Bone marrow (tissue), 2 donors: ENCODE results near the gene OSBPL3.

ENCODE experiments used
- DNase-seq, 2 donors: peaks; one replicate each; lab custom pipeline; 2025; lab: John Stamatoyannopoulos, UW

OSBPL3 gene

GRCh38 chr7:24828891-24829661, 150.9 kb downstream of the OSBPL3 start:
- DNase-seq: no peak

DNA sequence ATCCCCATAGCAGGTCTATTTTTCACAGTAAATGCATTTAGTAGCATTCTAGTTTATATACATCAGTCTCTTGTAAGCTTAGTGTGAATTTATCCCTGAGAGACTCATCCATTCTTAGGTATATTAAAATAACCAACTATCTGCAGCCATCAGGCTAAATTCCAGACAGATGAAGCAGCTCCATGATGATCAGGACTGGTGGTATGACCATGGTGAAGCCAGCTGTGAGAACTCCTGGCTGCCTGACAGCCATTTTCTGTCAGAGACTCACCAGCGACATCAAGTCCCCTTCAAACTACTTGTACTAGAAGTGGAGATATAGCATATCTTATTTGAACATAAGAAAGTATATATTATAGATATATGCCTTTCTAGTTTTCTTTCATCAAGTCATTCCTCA, 152.4 kb downstream of the OSBPL3 start:
- DNase-seq: no peak

DNA sequence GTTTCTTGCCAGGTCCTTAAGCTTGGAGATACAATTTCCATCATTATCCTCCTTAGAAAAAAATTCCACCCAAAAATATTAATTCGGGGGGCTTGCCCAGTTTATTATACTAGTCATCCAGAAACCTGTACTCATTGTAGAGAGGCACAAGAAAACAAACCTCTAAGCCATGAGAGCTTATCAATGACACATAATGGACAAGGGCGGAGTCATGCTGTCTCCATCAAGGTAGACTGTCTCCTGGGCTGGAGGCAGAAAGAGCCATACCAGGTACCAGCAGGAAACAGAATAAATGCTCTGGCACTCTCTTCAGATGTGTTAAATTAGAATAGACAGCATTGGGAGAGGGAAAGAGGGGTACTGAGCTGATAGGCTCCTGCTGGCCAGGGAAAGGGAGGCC, 153.0 kb downstream of the OSBPL3 start:
- DNase-seq: no peak

DNA sequence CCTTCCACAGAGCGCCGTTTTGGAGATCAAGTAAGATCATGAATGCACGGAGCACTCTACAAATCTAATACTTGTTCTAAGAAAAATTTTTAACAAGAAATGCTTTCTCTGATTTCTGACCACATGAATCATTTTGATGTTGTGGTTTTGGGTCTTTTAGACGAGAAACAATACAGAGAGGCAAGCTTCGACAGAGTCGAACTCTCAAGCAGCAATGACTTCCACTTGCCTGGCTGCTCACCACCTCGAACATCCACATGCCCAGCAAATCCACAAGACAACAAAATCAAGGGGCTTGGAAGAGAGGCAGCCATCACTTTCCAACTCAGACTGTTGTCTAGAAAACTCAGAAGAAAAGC, 153.3 kb downstream of the OSBPL3 start:
- no peak for DNase-seq

DNA sequence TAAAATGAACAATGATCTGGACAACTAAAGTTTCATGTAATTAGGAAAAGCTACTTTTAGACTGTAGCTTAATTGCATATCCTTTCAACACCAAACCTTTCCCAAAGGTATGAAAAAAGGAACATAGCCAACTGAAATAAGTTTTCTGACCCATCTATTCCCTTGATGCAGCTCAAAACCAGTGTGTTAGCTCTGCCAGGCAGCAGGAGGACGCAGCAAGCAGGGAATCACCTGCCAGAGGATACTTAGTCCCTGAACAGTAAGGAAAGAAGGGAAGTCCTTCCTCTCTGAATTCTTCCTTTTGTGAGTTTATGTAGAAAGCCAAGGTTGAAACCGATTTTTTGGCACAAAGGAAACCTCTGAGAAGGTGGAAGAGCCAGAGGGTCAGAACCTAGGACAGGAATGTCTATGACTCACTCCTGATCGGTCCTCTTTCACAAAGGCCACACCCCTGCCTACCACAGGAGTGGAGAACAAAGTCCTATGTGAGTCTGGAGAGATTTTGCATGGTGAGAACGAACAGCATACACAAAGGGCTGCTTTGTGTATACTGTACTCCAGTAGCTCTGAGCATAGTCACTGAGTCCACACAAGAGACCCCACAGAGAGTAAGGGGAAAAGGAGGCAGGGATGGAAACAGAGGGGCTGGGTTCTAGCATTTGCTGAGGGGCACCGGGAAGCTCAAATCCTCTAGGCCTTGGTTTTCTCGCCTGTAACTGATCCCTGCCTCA, 153.9 kb downstream of the OSBPL3 start:
- DNase-seq: no peak

DNA sequence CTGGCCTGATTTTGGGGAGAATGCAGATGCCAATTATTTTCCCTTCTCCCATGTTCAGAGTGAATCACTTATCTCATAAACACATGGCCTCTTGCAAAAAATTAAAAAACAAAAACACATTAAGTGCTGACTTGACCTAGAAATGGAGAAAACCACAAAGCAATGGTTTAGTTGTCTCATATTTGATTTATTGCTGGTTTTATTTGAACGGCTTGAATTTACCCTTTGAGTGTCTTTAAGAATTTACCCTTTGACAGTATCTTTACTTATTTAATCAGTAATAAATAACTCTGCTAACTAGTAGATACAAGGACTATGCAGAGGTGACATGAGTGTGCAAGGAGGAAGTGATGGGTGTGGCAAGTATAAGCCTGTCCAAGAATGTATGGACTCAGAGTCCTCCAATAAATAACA, 154.6 kb downstream of the OSBPL3 start:
- DNase-seq: no peak

DNA sequence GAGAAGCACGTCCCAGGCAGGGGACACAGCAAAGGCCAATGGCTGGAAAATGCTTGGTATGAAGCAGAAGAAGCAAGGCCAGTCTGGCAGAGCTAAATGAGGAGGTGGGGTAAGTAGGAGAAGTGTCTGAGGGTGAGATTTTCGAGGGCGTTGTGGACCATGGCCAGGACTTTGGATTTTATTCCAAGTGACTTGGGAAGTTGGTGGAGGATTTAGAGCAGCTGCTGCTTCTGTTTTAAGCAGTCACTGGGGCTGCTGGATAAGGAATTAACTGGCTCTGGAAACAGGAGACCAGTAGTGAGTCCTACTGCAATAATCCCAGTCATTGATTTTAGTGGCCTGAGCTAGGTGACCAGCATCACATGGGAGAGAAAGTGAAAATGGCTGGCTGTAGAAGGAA, 155.1 kb downstream of the OSBPL3 start:
- no peak for DNase-seq

DNA sequence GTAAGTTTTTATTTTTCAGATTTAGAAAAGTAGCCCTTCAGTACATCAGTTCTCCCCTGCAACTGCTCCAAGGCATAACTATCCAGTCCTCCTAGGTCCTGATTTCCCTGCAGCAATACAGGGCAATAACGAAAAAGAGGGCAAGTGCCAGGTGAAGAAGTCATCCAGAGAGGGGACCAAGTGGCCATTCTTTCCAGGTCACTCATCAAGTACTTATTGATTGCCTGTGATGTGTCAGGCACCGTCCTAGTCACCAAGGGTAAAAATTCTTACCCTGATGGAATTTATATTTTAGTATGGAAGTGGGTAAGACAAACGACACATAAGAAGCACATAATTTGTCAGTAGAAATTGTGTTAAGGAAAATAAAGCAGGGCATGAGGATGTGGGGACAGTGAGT, 155.6 kb downstream of the OSBPL3 start:
- DNase-seq: no peak

GRCh38 chr7:24821754-24822054, 158.3 kb downstream of the OSBPL3 start:
- no peak for DNase-seq

GRCh38 chr7:24821045-24821753, 158.8 kb downstream of the OSBPL3 start:
- DNase-seq: peak; percentile 37 to 91

- no peak for DNase-seq
Observed at GRCh38 chr7:24820730-24821044, 159.3 kb downstream of the OSBPL3 start.

GRCh38 chr7:24819916-24820689, 159.9 kb downstream of the OSBPL3 start:
- peak; percentile 26 to 48 for DNase-seq

- no peak for DNase-seq
Observed at GRCh38 chr7:24817339-24817738, 162.6 kb downstream of the OSBPL3 start.

- no peak for DNase-seq
Observed at GRCh38 chr7:24816868-24817267, 163.1 kb downstream of the OSBPL3 start.

DNA sequence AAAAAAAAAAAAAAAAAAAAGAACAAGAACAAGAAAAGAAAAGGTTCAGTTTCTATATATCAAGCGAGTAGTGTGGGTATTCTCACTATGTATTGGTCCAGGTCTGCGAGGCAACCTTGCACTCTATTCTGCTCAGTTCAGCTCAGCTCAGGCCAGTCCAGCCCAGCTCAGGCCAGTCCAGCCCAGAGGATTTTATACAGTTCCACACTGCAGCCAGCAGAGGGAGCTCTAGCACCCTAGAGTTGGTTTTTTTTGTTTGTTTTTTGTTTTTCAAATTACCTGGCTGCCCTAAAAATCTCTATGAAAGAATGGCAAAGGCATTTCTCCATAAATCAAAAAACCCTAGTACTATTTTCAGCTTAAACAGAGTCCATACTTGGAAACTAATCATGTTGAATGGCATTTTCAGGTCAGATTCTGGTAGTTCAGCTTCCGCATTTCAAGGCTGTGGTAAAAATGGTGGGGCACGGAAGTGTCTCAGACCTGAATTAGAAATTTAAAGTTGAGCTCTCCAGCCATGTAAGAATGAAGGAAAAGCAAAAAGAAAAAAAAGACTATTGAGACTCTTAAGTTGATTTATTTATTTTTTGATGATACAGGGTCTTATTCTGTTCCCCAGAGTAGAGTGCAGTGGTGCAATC, 167.6 kb downstream of the OSBPL3 start:
- peak; percentile 8 to 21 for DNase-seq

- DNase-seq: no peak
Observed at GRCh38 chr7:24808518-24808917, 171.5 kb downstream of the OSBPL3 start.

DNA sequence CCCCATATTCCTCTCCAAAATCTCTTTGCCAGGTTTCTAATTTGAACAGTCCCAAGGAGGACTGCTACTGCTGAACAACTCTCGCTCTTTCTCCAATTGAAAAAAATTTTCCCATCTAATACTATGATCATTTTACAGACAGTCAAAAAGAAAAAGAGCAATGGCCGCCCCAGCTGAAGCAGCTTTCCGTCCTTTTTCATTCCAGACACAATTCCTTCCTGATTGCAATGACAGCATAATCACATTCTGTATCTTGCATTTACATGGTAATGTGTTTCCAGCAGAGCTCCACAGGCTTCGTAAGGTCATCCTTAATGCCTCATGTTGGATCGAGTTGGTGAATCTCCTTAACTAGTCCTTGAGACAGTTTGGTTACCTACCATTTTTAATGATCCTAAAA, 177.7 kb downstream of the OSBPL3 start:
- DNase-seq: no peak

DNA sequence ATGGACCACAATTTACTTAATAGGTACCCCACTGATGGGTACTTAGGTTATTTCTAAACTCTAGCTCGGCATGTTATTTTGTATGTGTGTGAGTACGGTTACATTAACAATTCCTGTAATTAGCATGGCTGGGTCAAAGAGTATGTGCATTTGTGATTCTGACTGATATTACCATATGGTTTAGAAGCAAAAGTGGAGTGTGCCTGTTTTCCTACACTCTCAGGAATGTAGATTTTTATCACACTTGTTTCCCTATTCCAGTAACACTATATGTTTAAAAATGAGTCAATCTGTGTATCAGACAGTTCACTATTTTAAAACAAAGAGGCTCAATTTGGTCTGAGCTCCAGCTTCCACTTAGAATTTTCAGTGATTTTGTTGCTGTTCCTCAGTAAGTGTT, 178.1 kb downstream of the OSBPL3 start:
- DNase-seq: no peak

- DNase-seq: no peak
Observed at GRCh38 chr7:24800667-24801066, 179.3 kb downstream of the OSBPL3 start.

DNA sequence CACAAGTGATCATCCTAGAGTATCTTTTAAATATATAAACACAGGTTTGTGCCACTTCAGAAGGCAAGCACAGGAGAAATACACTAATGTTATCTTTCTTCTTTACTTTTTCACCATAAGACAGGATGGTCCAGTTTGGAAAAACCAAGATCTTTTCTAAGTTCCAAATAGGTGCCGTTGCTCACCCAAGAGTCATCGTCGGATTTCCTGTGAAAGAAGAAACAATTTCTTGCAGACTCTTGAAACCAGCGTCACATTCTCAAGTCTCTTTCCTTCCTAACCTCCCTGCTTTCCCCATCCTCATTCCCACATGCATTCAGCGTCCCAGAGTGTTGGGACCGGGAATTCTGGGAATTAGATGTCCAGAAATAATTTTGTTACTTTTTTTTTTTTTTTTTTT, 179.9 kb downstream of the OSBPL3 start:
- DNase-seq: no peak

GRCh38 chr7:24799506-24799905, 180.5 kb downstream of the OSBPL3 start:
- DNase-seq: no peak

DNA sequence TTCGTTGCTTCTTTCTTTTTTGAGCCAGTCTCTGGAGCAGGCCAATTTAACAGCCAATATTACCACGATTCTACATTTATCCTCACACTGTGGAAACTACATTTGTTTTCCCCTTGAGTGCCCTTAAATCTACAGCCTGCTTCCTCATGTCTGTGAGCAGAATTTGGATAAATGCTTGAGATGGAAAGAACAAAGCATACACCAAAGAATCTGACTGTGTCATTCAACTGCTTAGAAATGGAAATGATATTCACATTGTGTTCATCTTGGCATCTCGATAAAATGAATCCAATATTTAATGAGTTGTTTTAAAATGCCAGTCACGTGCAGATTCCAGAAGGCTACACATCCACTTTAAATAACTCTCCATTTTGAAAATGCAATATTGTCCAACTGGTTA, 181.7 kb downstream of the OSBPL3 start:
- DNase-seq: no peak
